GM18519 (cell line): ENCODE measurements around the gene STX18.
"Not testable (repeated sequence)": the region's sequence is repeated elsewhere in the genome, so short reads cannot be mapped to it uniquely, and the experiment has no call there.

ENCODE experiments used
- ATAC-seq: cut with Tn5 transposase; IDR thresholded peaks from one replicate; pipeline ENCODE4 v1.9.1; 2021; ENCODE audit warnings: mild to moderate bottlenecking, moderate library complexity; ENCODE audit not compliant: unreplicated experiment, low FRiP score

The STX18 gene

GRCh38 chr4:4424499-4425115 is 117.2 kb downstream of the STX18 start:
- ATAC-seq = no peak

GRCh38 chr4:4423706-4424498 is 117.9 kb downstream of the STX18 start:
- no peak for ATAC-seq

- no peak for ATAC-seq
These were observed 118.9 kb downstream of the STX18 start for GRCh38 chr4:4422856-4423499.

GRCh38 chr4:4422117-4422516 is 119.7 kb downstream of the STX18 start:
- not testable (repeated sequence) for ATAC-seq

- ATAC-seq = no peak
These were observed 120.5 kb downstream of the STX18 start for GRCh38 chr4:4421356-4421755.

- no peak for ATAC-seq
These were observed 121.4 kb downstream of the STX18 start for GRCh38 chr4:4420421-4420820.

- no peak for ATAC-seq
These were observed 122.0 kb downstream of the STX18 start for GRCh38 chr4:4419896-4420295.

GRCh38 chr4:4418676-4419390 is 123.0 kb downstream of the STX18 start:
- ATAC-seq = no peak

- ATAC-seq = no peak
These were observed 124.0 kb downstream of the STX18 start for GRCh38 chr4:4417886-4418285.

GRCh38 chr4:4416981-4417380 is 124.9 kb downstream of the STX18 start:
- ATAC-seq = no peak

- ATAC-seq = no peak
These were observed 125.7 kb downstream of the STX18 start for GRCh38 chr4:4415806-4416805.

GRCh38 chr4:4415107-4415805 is 126.6 kb downstream of the STX18 start:
- no peak for ATAC-seq

GRCh38 chr4:4413806-4414205 is 128.0 kb downstream of the STX18 start:
- no peak for ATAC-seq

GRCh38 chr4:4413373-4413725 is 128.5 kb downstream of the STX18 start:
- ATAC-seq = no peak

- no peak for ATAC-seq
These were observed 129.0 kb downstream of the STX18 start for GRCh38 chr4:4412641-4413372.

GRCh38 chr4:4411906-4412305 is 129.9 kb downstream of the STX18 start:
- no peak for ATAC-seq

- no peak for ATAC-seq
These were observed 131.6 kb downstream of the STX18 start for GRCh38 chr4:4410271-4410670.

- no peak for ATAC-seq
These were observed 132.3 kb downstream of the STX18 start for GRCh38 chr4:4409416-4410115.
